Measurements from ENCODE around the gene DGKH. TPM values are rescaled to one million over a fixed set of nuclear protein-coding genes. Genes with fewer than 3 reads are reported as not detected.

Gene DGKH
- total and polyA plus RNA-seq, 9 of the 15 experiments (the other 6 are each of a cell fraction or from before 2014, with no cell fraction given) = 0.38 to 4.4 (median 3.1) TPM

- TF ChIP-seq STAG1 (CRISPR knock-in tag; IDR thresholded peaks at IDR 0.05; ENCODE audit: borderline replicate concordance) (no peak), CBX5 (IDR thresholded peaks at IDR 0.05; ENCODE audit: borderline replicate concordance, low read depth) (no peak), ZNF561 (CRISPR knock-in tag; conservative IDR thresholded peaks at IDR 0.05) (no peak), ETV5 (CRISPR knock-in tag; IDR thresholded peaks at IDR 0.05; ENCODE audit: low read depth) (peak; percentile 73; the same call in 1 of the 2 replicates), ELF4 (CRISPR knock-in tag; IDR thresholded peaks at IDR 0.05) (no peak), MXI1 (IDR thresholded peaks at IDR 0.05; ENCODE audit: low read depth, low read length) (no peak), BRD4 (IDR thresholded peaks at IDR 0.05) (no peak), ZNF512 (tag; IDR thresholded peaks at IDR 0.05) (no peak), ZNF766 (CRISPR knock-in tag; conservative IDR thresholded peaks at IDR 0.05) (no peak), ID3 (CRISPR knock-in tag; IDR thresholded peaks at IDR 0.05) (no peak), ID3 (tag; IDR thresholded peaks at IDR 0.05) (0 out of 2 replicates have a peak, but pooled peaks have one; percentile 33), ZZZ3 (IDR thresholded peaks at IDR 0.05) (no peak), SRSF9 (IDR thresholded peaks at IDR 0.05; ENCODE audit: borderline replicate concordance, low read depth, low read length) (no peak), TCF15 (CRISPR knock-in tag; IDR thresholded peaks at IDR 0.05) (no peak), NR1H2 (CRISPR knock-in tag; IDR thresholded peaks at IDR 0.05) (no peak), JUNB (CRISPR knock-in tag; conservative IDR thresholded peaks at IDR 0.05) (no peak), BRF1 (IDR thresholded peaks at IDR 0.05; ENCODE audit: borderline replicate concordance, extremely low read depth, insufficient read length) (no peak), GATAD2A (IDR thresholded peaks at IDR 0.05) (no peak), NBN (IDR thresholded peaks at IDR 0.05; ENCODE audit: low read depth) (0 out of 2 replicates have a peak, but pooled peaks have one; percentile 33), HDAC8 (tag; IDR thresholded peaks at IDR 0.05) (no peak), ZNF644 (tag; IDR thresholded peaks at IDR 0.05; ENCODE audit: low read depth) (no peak), HOMEZ (CRISPR knock-in tag; IDR thresholded peaks at IDR 0.05) (no peak), ZBTB8A (IDR thresholded peaks at IDR 0.05; ENCODE audit: partially characterized antibody) (no peak), PHF20 (IDR thresholded peaks at IDR 0.05; ENCODE audit: partially characterized antibody) (no peak)
These were observed 211.1 kb downstream of the DGKH start (continued) for GRCh38 chr13:42259515-42259914.

Measured in K562 (cell line).